Measurements from ENCODE around the gene BRSK2. TPM values are rescaled to one million over a fixed set of nuclear protein-coding genes. Genes with fewer than 3 reads are reported as not detected.
"Not testable (repeated sequence)": the region's sequence is repeated elsewhere in the genome, so short reads cannot be mapped to it uniquely, and the experiment has no call there.

The BRSK2 gene
- total and polyA plus RNA-seq, 2 donors: 0.14 to 1.1 TPM

DNA sequence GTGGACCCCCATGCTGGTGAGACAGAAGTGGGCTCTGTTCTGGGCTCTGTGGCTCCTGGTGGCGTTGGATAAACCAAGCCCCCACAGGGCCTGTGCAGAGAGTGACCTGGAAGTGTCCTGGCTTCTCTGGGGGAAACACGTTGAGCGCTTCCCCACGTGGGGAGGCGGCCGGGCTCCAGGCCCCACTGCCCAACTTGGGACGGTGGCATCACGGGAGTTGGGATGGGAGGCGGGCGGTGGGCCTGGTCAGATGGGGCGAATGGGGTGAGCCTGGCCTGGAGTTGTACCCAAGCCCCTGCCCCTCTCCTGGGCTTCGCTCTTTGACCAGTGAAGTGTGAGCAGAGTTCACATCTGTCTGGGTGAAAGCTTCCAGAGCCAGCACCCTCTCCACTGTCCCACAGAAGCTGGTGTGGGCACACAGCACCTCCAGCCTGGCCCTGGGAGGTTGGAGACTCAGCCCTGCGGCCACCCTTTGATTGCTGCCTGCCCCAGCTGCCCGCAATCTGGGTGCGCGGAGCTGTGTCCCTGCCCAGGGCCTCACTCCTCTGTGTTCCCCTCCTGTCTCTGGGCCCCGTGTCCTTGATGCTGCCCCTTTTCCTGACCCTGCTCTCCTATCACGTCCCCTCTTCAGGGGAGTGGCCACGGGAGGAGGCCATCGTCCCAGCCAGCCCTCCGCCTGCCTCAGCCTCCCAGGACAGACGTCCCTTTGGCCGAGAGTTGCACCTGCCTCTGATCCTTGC, 14.2 kb downstream of the BRSK2 start:
- Histone ChIP-seq H3K36me3 (ENCODE audit: control insufficient read depth in 2 of 2, insufficient read depth in 2 of 2, low read length in 1 of 2) (no peaks in the 10 kb centered on the region), H3K27me3 (ENCODE audit: control insufficient read depth in 2 of 2, insufficient read depth in 1 of 2, low read length in 1 of 2) (peaks cover 0 to 9% of the 10 kb centered on the region in 2 donors), H3K4me3 (ENCODE audit: low read length in 2 of 2) (no peak overlapping the region), H3K9me3 (ENCODE audit: control insufficient read depth in 2 of 2, insufficient read depth in 1 of 2, low read length in 1 of 2) (peaks cover 0 to 4% of the 10 kb centered on the region in 2 donors), H3K27ac (ENCODE audit: low read depth in 1 of 2, low read length in 1 of 2) (no peak overlapping the region), H3K4me1 (ENCODE audit: control insufficient read depth in 2 of 2, insufficient read depth in 2 of 2, low read length in 2 of 2) (no peaks in the 10 kb centered on the region)
- WGBS: 85% methylated on average over 23 of the region's 23 CpGs
- no peak for DNase-seq (ENCODE audit: low read depth in 6 of 9, low spot score in 9 of 9)

DNA sequence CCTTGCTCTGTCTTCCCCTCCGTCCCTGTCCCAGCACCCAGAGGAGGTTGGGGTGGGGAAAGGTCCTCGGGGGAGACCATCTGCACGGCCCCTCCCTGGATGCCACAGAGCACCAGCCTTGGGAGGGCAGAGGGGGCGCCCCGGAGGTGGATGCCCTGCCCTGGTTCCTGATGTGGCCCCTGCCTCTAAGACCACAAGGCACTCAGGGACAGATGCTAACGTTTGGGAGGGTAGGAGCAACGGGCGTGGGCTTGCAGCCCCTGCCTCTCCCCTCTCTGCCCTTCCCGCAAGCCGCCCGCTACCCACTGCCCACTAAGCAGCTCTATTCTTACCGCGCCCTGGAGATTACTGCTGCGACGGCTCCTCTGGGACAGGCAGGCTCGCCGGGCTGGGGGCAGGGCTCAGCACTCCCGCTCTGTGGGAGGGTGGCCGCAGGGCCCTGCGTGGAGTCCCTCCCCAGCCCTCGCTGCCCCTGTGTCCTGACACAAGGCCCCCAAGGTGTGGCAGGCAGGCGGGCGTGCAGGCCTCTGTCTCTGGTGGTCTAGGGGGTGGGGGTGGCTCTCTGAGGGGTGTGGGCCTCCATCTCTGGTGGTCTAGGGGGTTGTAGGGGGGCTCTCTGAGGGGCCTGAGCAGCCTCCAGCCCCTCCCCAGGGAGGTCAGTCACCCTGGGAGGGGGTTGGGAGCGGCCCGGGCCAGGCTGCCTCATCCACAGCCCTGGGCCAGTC, 14.9 kb downstream of the BRSK2 start:
- Histone ChIP-seq H3K27me3 (ENCODE audit: control insufficient read depth in 2 of 2, insufficient read depth in 1 of 2, low read length in 1 of 2) (peaks cover 0 to 9% of the 10 kb centered on the region in 2 donors), H3K27ac (ENCODE audit: low read depth in 1 of 2, low read length in 1 of 2) (no peak overlapping the region), H3K9me3 (ENCODE audit: control insufficient read depth in 2 of 2, insufficient read depth in 1 of 2, low read length in 1 of 2) (peaks cover 0 to 4% of the 10 kb centered on the region in 2 donors), H3K4me1 (ENCODE audit: control insufficient read depth in 2 of 2, insufficient read depth in 2 of 2, low read length in 2 of 2) (no peaks in the 10 kb centered on the region), H3K36me3 (ENCODE audit: control insufficient read depth in 2 of 2, insufficient read depth in 2 of 2, low read length in 1 of 2) (no peaks in the 10 kb centered on the region), H3K4me3 (ENCODE audit: low read length in 2 of 2) (no peak overlapping the region)
- DNase-seq (ENCODE audit: low read depth in 6 of 9, low spot score in 9 of 9): no peak
- 78% methylated on average over 25 of the region's 25 CpGs for WGBS

DNA sequence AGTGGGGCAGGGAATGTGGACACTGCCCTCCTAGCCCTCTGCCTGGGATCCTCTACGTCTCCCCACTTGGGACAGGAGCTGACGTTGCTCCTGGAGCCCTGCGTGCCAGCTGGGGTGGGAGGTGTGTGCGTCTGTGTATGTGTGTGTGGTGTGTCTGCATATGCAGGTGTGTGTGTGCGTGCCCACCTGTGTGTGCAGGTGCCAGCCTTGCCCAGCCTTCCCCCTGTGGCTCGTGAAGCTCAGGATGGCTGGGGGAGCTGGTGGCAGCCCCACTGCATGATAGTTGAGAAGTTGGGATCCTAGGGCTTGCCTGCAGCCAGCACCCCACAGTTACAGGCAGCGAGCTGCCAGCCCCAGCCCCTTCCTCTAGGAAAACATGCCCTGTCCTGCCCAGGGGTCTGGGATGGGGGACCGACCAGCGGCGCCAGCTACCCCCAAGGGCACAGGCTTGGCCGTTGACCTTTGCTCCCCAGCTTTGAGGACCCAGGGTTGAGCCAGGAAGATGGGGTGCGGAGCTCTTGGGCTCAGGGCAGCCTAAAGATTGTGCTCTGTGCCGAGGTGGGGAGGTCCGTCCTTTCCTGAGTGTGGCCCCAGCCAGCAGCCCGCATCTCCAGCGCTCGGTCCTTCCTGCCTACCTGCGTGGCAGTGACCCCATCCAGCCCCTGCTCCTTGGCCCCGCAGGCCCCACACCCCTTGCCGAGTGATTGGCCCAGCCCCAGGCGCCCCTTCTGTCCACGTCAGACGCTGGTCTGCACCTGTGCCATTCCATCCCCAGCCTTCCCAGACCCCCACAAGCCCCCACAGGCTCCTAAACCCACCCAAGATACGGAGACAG, 15.7 kb downstream of the BRSK2 start:
- DNase-seq (ENCODE audit: low read depth in 6 of 9, low spot score in 9 of 9): no peak
- peaks cover 0 to 4% of the 10 kb centered on the region in 2 donors for H3K9me3 ChIP-seq (ENCODE audit: control insufficient read depth in 2 of 2, insufficient read depth in 1 of 2, low read length in 1 of 2)
- H3K4me3 ChIP-seq (ENCODE audit: low read length in 2 of 2): no peak overlapping the region
- peaks cover 0 to 9% of the 10 kb centered on the region in 2 donors for H3K27me3 ChIP-seq (ENCODE audit: control insufficient read depth in 2 of 2, insufficient read depth in 1 of 2, low read length in 1 of 2)
- no peaks in the 10 kb centered on the region for H3K4me1 ChIP-seq (ENCODE audit: control insufficient read depth in 2 of 2, insufficient read depth in 2 of 2, low read length in 2 of 2)
- WGBS: 83% methylated on average over 24 of the region's 24 CpGs
- no peaks in the 10 kb centered on the region for H3K36me3 ChIP-seq (ENCODE audit: control insufficient read depth in 2 of 2, insufficient read depth in 2 of 2, low read length in 1 of 2)
- no peak overlapping the region for H3K27ac ChIP-seq (ENCODE audit: low read depth in 1 of 2, low read length in 1 of 2)

DNA sequence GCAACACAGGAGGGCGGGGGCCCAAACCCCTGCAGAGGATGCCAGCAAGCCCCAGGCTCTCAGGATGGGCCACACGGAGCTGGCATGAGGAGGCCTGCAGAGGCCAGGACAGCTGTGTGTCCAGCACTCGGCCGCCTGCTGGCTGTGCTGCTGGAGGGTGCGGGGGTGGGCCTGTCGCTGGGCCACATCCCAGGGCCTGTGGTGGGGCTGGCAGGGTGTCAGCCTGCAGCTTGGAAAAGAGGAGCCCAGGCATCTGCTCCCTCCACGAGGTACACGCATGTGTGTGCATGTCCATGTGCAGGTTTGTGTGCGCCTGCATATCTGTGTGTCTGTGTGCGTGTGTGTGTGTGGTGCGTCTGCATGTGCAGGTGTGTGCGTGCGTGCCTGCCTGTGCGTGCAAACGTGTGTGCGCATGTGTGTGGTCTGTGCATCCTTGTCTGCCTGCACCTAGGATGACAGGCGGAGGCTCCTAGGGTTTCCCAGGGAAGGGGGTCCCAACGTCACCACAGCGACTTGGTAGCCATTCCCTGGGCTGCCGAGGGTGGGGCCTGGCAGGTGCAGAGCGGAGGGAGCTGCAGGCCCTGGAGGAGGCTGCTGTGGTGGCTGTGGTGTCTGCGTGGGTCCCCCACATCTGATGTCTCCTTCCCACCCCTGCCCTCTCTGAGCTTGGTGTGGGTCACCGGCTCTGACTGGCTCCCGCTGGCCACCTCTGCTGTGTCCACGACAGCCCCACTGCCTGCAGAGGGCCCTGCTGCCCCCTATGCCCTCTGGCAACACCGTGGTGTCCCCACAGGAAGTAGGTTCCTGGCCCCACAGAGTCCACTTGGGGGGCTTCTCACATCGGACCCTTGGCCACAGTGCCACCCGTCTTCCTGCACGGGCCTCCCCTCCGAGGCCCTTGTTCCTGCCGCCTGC, 17.1 kb downstream of the BRSK2 start:
- no peak overlapping the region for H3K27ac ChIP-seq (ENCODE audit: low read depth in 1 of 2, low read length in 1 of 2)
- H3K4me3 ChIP-seq (ENCODE audit: low read length in 2 of 2): no peak overlapping the region
- H3K4me1 ChIP-seq (ENCODE audit: control insufficient read depth in 2 of 2, insufficient read depth in 2 of 2, low read length in 2 of 2): no peaks in the 10 kb centered on the region
- no peak for DNase-seq (ENCODE audit: low read depth in 6 of 9, low spot score in 9 of 9)
- 88% methylated on average over 31 of the region's 31 CpGs for WGBS
- H3K9me3 ChIP-seq (ENCODE audit: control insufficient read depth in 2 of 2, insufficient read depth in 1 of 2, low read length in 1 of 2): no peaks in the 10 kb centered on the region
- peaks cover 0 to 3% of the 10 kb centered on the region in 2 donors for H3K27me3 ChIP-seq (ENCODE audit: control insufficient read depth in 2 of 2, insufficient read depth in 1 of 2, low read length in 1 of 2)
- H3K36me3 ChIP-seq (ENCODE audit: control insufficient read depth in 2 of 2, insufficient read depth in 2 of 2, low read length in 1 of 2): no peaks in the 10 kb centered on the region

DNA sequence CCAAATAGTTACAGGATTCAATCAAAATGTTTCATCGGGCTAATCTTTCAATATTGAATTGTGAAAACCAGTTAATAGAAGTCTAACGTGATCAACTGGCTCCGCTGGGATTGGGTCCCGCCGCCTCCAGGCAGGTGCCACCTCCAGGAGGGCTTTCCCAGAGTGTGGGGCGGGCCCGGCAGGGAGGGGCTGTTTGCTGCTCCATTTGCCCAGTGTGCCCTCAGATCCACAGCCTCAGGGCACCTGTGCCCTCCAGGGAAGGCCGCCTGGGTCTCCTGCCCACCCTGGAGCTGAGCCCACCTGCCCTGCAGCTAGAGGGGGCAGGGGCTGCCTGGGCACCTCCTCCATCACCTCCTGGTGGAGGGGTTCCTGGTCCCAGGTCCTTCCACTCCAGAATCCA, 17.9 kb downstream of the BRSK2 start:
- no peak for DNase-seq (ENCODE audit: low read depth in 6 of 9, low spot score in 9 of 9)
- Histone ChIP-seq H3K9me3 (ENCODE audit: control insufficient read depth in 2 of 2, insufficient read depth in 1 of 2, low read length in 1 of 2) (peaks cover 0 to 3% of the 10 kb centered on the region in 2 donors), H3K4me1 (ENCODE audit: control insufficient read depth in 2 of 2, insufficient read depth in 2 of 2, low read length in 2 of 2) (no peaks in the 10 kb centered on the region), H3K27me3 (ENCODE audit: control insufficient read depth in 2 of 2, insufficient read depth in 1 of 2, low read length in 1 of 2) (no peaks in the 10 kb centered on the region), H3K27ac (ENCODE audit: low read depth in 1 of 2, low read length in 1 of 2) (no peak overlapping the region), H3K36me3 (ENCODE audit: control insufficient read depth in 2 of 2, insufficient read depth in 2 of 2, low read length in 1 of 2) (no peaks in the 10 kb centered on the region), H3K4me3 (ENCODE audit: low read length in 2 of 2) (no peak overlapping the region)
- 93% methylated on average over 8 of the region's 8 CpGs for WGBS

DNA sequence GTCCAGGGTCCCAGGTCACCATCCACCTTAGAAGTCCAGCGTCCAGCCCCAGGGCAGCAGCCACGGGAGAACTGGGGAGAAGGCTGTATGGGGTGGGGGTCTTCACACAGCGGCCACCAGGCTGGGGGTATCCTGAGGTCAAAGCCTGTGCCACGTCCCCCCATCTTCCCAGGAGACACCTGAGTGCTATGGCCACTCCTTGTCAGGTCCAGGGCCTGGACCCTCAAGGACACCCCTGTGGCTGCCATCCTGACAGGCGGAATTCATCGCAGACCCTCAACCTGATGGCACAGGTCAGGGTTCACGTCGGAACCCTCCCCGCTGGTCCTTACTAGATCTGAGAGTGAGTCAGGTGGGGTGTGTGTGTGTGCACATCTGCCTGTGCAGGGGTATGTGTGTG, 18.6 kb downstream of the BRSK2 start:
- 90% methylated on average over 9 of the region's 9 CpGs for WGBS
- H3K9me3 ChIP-seq (ENCODE audit: control insufficient read depth in 2 of 2, insufficient read depth in 1 of 2, low read length in 1 of 2): peaks cover 0 to 10% of the 10 kb centered on the region in 2 donors
- H3K4me3 ChIP-seq (ENCODE audit: low read length in 2 of 2): no peak overlapping the region
- no peaks in the 10 kb centered on the region for H3K27me3 ChIP-seq (ENCODE audit: control insufficient read depth in 2 of 2, insufficient read depth in 1 of 2, low read length in 1 of 2)
- H3K27ac ChIP-seq (ENCODE audit: low read depth in 1 of 2, low read length in 1 of 2): no peak overlapping the region
- no peaks in the 10 kb centered on the region for H3K4me1 ChIP-seq (ENCODE audit: control insufficient read depth in 2 of 2, insufficient read depth in 2 of 2, low read length in 2 of 2)
- H3K36me3 ChIP-seq (ENCODE audit: control insufficient read depth in 2 of 2, insufficient read depth in 2 of 2, low read length in 1 of 2): no peaks in the 10 kb centered on the region
- no peak for DNase-seq (ENCODE audit: low read depth in 6 of 9, low spot score in 9 of 9)

DNA sequence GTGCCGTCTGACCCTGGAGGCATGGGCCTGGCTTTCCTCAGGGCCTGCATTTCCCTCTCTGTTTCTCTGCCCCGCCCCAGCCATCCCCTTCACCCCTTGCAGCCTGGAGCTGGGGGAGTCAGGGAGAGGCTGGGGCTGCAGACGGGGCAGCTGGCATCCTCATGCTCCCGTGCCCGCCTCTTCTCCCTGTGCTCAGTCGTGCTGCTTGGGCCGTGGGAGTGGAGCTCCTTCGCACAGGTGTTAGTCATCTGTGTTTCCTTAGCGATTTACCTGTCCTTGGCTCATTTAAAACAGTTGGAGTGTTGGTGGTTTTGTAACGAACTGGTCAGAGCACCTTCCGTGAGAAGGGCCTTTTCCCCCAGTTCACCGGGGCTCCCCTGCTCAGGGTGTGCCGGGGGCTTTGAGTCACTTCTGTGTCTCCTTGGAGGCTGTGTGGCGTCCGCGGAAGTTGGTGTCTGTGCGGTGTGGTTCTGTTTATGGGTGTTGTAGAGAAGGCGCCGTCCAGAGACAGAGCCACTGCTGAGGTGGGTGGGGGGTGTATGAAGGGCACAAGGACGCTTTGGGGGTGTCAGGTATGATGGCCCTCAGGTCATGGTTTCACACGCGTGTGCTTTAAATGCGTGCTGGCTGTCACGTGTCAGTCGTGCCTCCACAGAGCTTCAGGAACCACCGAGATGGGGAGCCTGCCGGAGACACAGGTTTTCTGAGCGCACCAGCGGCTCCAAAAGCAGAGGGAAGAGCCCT, 19.5 kb downstream of the BRSK2 start:
- Histone ChIP-seq H3K4me1 (ENCODE audit: control insufficient read depth in 2 of 2, insufficient read depth in 2 of 2, low read length in 2 of 2) (no peaks in the 10 kb centered on the region), H3K36me3 (ENCODE audit: control insufficient read depth in 2 of 2, insufficient read depth in 2 of 2, low read length in 1 of 2) (no peaks in the 10 kb centered on the region), H3K27ac (ENCODE audit: low read depth in 1 of 2, low read length in 1 of 2) (no peak overlapping the region), H3K4me3 (ENCODE audit: low read length in 2 of 2) (no peak overlapping the region), H3K27me3 (ENCODE audit: control insufficient read depth in 2 of 2, insufficient read depth in 1 of 2, low read length in 1 of 2) (no peaks in the 10 kb centered on the region), H3K9me3 (ENCODE audit: control insufficient read depth in 2 of 2, insufficient read depth in 1 of 2, low read length in 1 of 2) (peaks cover 0 to 18% of the 10 kb centered on the region in 2 donors)
- 87% methylated on average over 29 of the region's 29 CpGs for WGBS
- DNase-seq (ENCODE audit: low read depth in 6 of 9, low spot score in 9 of 9): no peak

DNA sequence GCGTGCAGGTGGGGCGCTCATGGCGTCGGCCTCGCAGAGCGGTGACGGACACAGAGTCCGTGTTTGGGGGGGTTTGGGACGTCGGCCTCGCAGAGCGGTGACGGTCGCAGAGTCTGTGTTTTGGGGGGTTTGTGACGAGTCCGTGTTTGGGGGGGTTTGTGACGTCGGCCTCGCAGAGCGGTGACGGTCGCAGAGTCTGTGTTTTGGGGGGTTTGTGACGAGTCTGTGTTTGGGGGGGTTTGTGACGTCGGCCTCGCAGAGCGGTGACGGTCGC, 20.1 kb downstream of the BRSK2 start:
- DNase-seq (ENCODE audit: low read depth in 6 of 9, low spot score in 9 of 9); H3K36me3 ChIP-seq (ENCODE audit: control insufficient read depth in 2 of 2, insufficient read depth in 2 of 2, low read length in 1 of 2); H3K4me1 ChIP-seq (ENCODE audit: control insufficient read depth in 2 of 2, insufficient read depth in 2 of 2, low read length in 2 of 2); H3K4me3 ChIP-seq (ENCODE audit: low read length in 2 of 2); H3K27ac ChIP-seq (ENCODE audit: low read depth in 1 of 2, low read length in 1 of 2); H3K27me3 ChIP-seq (ENCODE audit: control insufficient read depth in 2 of 2, insufficient read depth in 1 of 2, low read length in 1 of 2): not testable (repeated sequence)
- peaks cover 0 to 23% of the 10 kb centered on the region in 2 donors for H3K9me3 ChIP-seq (ENCODE audit: control insufficient read depth in 2 of 2, insufficient read depth in 1 of 2, low read length in 1 of 2)
- 94% methylated on average over 29 of the region's 29 CpGs for WGBS
